Peyer's patch (tissue), 4 donors: Measurements from ENCODE around the gene PVR.

Experiments
- POLR2A ChIP-seq, 2 donors: fragments of 450-650 bp; IDR thresholded peaks; one replicate each; pipeline ENCODE4 v1.5.1; 2017; ENCODE audit warnings: antibody characterized with exemption in 2 of 2, mild to moderate bottlenecking in 2 of 2, moderate library complexity in 2 of 2
- TF ChIP-seq, protein P1 (sequence below), 6 experiments: fragments of 450-650 bp in 4 of 6; fragments of 200-600 bp in 2 of 6; sonication (generic) in 1 of 6; IDR thresholded peaks; one replicate each; pipeline ENCODE4 v1.5.1; 2017 to 2019; ENCODE audit warnings: antibody characterized with exemption in 6 of 6, mild to moderate bottlenecking in 3 of 6, moderate library complexity in 1 of 6

DNA sequence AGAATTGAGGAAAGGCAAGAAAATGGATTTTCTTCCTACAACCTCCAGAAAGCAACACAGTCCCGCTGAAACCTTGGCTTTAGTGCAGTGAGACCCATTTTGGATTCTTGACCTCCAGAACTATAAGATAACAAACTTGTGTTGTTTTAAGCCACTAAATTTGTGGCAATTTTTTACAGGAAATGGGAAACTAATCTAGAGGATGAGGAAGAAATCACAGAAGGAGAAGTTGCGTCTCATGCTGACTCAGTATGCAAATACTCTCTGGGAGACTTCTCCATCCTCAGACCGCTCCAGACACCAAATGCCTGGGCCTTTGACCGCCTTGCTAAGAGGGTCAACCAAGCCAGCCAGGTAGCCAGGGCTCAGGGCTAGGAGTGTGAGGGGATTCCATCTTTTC, 42.2 kb downstream of the PVR start:
- TF ChIP-seq, protein P1, sequence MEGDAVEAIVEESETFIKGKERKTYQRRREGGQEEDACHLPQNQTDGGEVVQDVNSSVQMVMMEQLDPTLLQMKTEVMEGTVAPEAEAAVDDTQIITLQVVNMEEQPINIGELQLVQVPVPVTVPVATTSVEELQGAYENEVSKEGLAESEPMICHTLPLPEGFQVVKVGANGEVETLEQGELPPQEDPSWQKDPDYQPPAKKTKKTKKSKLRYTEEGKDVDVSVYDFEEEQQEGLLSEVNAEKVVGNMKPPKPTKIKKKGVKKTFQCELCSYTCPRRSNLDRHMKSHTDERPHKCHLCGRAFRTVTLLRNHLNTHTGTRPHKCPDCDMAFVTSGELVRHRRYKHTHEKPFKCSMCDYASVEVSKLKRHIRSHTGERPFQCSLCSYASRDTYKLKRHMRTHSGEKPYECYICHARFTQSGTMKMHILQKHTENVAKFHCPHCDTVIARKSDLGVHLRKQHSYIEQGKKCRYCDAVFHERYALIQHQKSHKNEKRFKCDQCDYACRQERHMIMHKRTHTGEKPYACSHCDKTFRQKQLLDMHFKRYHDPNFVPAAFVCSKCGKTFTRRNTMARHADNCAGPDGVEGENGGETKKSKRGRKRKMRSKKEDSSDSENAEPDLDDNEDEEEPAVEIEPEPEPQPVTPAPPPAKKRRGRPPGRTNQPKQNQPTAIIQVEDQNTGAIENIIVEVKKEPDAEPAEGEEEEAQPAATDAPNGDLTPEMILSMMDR (IDR thresholded peaks at IDR 0.05), result no peak
- TF ChIP-seq POLR2A (IDR thresholded peaks at IDR 0.05), result no peak
